Epidermal melanocyte (primary cell): ENCODE results near the gene FAAP100.

Experiments
- DNase-seq: peaks from one replicate; pipeline ENCODE4 v3.0.0; 2011; ENCODE audit warnings: low spot score; ENCODE audit not compliant: insufficient read length

Gene FAAP100

DNA sequence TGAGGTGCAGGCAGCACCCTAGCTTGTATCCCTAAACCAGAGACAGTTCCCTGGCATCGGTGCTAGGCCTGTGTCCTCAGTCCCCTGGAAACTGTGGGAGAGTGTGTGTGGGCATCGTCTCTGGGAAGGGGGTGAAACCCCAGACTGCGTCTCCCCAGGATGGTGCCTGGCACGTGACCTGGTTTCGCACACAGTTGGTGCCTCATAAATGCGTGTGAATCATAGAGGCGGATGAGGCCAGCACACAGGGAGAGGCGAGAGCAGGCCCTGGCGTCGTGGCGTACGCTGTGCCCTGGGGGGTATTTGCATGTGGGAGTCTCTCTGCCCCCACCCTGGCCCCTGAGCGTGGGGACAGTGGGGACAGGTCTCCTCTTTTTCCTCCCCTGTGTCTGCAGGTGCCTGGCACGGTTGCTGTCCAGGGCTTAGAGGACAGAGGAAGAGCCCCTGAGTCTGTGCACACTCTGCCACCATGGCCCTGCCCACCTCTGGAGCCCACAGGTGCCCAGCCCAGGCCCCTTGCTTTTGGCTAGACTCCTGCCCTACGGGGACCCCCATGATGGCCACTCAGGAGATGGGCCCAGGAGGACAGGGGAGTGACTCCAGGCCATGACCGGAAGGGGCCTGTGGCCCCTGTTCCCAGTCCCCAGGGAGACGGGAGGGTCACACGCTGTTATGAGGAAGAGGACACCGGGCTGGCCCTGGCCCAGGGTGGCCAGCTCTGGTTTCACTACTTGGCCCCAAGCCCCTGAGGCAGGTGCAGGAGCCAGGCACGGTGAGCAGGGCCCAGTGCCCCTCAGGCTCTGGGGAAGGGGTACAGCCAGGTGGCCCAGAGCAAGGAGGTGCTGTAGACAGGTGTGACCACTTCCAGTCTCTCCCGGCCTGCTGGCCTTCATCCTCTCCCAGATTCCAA, 25.2 kb downstream of the FAAP100 start:
- no peak for DNase-seq

DNA sequence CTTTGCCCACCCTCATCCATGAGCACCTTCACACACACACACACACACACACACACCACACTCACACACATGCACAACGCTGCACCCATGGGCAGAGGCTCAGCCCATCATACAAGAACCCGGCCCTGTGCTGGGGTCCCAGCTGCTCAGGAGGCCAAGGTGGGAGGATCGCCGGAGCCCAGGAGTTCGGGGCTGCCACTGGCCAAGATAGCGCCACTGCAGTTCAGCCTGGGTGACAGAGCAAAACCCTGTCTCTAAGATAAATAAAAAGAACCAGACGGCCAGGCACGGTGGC, 27.3 kb downstream of the FAAP100 start:
- DNase-seq: no peak

DNA sequence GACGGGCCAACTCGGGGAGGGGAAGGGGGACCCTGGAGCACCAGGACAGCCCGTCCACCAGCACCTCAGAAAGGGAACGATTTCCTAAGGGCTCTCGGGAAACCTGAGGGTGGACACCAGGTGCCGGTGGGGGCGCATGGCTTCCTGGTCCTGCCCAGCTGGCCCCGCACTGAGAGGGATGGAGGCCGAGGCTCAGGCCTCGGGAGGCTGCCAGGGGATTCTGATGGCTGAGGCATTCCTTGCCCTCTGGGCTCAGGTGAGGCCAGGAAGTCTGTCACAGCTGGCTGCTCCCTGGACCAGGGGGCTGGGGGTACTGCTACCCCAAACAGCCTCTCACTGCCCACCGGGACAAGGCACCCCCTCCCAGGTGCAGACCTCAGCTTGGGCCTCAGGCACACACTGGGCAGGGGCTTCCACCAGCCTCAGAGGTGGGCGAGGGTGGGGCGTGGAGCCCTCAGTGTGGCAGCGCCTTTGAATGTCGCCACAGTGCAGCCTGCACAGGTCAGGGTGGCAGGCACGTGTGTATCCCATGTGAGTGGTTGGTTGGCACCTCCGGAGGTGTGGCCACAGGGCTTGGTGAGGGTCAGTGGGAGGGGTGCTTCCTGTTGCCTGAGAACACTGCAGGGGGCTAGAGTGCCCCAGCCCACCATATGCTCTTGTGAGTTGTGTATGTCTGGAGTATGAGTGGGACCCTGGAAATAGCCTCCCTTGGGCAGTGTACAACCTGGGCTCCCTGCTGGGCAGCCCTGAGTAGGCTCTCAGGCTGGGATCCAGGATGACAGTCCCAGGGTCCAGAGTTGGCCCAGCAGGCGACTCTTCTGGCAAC, 27.9 kb downstream of the FAAP100 start:
- no peak for DNase-seq

DNA sequence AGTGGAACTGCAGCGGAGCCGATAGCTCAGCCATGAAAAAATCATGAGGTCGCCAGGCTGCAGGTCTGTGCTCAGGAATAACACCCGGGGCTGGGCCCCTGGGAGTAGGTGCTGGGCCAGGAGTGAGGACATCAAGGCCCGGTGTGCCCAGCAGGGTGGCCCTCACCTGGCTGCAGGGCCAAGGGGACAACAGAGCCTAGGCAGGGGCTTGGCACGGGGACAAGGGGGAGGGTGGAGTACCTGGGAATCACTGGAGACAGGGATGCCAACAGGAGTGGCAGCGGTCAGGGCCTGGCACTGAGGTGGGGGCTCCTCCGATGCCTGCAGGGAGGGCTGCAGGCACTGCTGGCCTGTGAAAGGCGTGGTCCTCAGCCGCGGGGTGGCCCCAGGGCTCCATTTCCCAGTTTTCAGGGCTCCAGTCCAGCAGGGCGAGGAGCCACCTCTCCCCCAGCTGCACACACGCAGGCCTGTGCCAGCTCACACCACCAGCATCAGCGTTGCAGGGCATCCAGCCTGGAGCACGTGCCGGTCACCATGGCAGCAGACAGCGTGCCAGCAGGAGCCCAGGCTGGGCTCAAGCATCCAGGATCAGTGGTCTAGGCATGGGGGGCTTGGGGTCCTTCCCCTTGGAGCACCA, 28.6 kb downstream of the FAAP100 start:
- peak; percentile 92 for DNase-seq

DNA sequence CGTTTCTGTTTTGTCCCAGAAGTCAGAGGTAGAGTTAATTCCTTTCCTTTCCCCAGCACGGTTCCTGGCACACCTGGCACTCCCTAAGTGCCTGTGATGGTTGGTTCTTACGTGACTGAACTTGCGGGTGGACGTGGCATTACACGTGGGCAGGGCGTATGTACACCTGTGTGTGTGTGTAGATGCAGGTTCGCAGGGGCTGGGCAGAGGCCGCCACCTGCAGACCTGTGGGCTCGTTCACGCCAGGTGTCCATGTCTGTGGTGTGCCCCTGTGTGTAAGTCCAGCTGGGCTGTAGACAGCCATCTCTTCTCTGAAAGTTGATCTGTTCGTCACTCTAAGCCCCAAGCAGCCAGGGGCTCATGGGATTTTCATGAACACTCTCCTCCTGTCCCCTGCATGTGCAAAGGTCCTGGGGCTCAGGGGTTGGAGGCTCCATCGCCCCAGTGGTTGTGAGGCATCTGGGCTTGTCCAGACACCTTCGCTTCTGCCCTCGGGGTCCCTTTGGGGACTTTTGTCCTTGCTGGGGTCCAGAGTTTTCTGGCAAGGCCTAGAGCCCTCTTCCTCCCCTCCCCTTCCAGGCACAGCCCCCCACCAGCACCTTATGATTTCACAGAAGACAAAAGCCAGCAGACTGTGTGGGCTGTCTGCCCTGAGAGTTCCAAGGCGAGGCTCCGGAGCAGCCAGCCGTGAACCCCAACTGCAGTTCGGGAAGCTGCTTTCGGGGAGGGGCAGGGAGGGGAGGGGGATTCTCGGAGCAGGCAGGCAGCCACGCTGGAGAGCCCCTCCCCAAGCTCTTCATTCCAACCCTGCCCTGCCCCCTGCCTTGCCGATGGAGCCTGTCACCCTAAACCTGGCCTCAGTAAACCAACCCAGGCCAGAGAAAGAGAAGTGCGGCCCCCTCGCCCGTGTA, 29.4 kb downstream of the FAAP100 start:
- no peak for DNase-seq

DNA sequence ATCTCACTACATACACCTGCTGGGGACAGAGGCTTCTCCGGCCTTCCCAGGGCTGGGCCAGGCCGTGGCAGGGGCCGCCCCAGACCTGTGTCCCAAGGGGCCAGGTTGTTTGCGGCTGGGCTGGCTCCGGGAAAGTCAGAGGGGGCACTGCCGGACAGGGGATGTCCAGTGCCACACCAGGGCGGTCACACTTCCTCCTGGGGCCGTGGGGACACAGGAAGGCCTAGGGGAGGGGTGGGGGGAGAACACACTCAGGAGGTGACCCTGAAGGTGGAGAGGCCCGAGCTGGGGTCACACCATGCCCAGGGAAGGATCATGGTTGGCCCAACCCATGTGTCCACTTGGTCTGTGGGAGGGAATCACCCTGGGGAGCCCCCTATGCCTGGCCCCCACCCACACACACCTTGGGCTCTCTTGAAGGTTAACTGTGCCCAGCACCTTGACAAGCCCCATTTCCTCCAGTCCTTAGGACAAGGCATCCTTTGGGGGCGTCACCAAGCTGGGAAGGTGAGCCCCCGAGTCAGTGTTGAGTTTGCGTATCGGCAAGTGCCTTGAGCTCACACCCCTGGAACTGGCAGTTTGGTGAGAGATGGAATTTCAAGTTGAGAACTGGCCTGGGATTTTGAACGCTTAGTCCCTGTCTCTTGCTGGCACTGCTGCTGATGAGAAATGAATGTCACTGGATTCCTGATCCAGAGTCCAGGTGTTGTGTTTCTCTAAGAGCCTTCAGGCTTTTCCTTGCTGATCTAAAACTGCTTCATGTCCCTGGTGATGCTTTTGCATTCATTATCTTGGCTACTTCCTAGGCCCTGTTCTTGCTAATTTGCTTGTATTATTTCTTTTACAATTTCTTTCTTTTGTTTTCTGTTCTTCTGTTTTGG, 31.9 kb downstream of the FAAP100 start:
- no peak for DNase-seq

DNA sequence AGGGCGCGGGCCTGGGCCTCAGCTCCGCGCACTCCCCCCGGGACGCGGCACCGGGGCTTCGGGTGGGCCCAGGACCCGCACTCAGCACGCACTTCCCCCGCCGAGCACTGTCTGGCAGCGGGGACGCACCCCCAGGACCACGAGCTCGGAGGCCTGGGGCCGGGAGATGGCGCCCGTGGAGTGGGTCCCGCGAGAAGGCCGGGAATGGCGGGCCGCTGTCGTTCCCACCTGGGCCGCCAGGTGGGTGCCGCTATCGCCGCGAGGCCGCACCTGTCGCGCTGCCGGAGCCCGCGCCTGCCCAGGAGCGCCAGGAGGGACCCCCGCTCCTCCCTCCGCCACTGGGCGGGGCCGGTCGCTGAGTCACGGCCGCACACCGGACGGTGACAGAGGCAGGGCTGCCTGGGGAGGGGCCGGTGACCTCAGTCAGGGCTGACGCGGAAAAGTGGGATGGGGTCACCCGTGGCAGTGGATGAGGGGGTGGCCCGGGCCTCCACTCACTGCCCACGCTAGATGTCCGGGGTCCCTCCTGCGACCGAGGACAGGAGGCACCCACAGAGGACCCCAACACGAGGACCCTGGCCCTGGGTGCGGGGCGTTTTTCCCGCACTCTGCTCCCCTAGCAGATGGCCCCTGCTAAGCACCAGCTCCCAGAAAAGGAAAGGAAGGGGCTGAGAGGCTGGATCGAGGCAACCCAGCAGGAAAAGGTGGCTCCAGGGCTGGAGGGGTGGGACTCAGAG, 32.7 kb downstream of the FAAP100 start:
- DNase-seq: no peak

DNA sequence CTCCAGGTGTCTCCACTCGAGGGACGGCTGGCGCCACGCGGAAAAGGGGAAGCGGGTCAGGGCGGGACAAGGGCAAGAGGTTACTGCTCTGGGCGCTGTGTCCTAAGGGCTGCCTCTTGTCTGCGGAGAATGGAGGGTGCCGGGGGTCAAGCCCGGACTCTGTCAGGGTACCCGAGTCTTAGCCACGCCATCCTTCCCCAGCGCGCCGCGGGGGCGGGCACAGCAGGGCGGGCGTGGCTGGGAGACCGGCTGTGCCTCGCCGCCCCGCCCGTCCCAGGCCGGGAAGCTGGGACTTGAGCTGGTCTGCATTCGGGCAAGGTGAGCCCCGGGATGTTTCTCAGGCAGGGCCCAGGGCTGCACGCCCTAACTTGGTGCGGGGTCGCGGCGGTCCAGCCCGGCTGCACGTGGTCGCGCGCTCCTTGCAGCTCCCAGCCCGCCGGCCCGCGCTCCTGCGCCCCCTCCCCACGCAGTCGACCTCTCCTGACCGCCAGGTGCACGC, 33.3 kb downstream of the FAAP100 start:
- DNase-seq: no peak

DNA sequence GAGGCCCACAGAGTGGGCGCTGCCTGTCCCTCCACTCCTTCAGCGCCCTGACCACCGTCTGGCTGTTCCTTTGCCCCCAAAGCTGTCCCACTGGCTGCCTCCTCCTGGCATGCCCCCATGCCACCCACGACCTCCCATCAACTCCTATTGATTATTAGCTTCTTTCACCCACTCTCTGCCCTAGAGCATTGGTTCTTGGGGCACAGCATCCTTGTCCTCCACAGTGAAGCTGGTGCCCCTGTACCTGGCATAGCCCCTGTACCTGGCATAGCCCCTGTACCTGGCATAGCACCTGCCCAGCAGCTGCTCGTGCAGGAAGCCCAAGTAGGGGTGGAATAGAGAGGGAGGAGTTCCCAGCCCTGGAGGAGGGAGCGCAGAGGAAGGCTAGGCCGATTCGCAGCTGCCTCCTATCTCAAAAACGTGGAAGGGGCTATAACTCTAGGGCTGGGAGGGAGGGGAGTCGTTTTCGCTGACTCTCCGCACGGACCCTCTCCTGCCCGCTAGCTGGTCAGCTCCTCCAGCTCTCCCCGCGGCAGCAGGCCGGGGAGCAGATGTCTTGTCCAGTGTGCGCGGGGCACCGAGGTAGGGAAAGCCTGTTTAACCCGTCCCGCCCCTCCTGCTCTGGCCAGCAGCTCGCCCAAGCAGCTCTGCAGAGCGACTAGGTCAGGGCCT, 33.9 kb downstream of the FAAP100 start:
- DNase-seq: no peak

DNA sequence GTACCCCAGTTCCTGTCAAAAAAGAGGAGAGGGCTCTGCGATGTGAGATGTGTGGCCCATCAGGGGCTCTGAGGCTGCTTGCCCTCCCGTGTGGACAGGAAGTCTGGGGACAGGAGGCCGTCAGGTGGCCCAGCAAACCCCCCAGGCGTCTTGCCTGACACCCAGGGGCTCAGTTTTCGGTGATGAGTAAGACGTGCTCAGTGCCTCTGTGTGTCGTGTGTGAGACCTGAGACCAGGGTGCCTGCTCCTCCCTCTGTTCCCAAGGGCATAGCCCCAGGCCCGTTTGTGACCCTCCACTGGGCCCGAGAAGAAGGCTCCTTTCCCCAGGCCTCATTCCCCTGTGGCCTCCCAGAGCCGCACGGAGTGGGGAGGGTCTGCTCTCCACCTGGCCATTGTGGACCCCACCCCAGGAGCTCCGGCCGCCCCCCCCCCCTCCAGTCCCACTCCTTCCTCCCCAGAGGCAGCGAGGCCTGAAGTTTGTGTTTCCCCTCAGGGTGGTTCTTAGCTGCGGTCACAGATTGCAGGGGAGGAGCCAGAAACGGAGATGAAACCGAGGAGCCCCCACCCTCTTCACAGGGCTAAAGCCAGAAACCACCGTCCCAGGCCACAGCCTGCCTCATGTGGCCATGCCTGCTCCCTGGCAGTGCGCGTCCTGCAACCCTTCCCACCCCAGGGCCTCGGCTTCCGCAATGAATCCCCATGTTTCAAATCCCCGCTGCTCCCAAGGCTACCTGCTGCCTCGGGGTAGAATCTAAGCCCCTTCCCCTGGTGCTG, 34.6 kb downstream of the FAAP100 start:
- DNase-seq: no peak

DNA sequence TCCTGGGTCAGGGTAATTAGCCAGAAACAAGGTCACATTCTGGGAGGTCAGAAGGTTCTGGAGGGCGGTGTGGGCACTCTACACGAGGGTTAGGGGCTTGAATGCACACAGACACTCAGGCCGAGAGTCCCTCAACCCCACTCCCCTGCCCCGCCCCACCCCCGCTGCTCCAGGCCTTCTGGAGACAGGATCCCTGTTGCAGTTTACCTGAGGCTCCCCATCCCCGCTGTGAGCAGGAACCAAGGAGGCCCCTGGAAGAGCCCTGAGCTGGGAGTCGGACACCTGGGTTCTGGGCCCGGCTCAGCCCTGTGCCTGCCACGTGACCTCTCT, 35.2 kb downstream of the FAAP100 start:
- no peak for DNase-seq

DNA sequence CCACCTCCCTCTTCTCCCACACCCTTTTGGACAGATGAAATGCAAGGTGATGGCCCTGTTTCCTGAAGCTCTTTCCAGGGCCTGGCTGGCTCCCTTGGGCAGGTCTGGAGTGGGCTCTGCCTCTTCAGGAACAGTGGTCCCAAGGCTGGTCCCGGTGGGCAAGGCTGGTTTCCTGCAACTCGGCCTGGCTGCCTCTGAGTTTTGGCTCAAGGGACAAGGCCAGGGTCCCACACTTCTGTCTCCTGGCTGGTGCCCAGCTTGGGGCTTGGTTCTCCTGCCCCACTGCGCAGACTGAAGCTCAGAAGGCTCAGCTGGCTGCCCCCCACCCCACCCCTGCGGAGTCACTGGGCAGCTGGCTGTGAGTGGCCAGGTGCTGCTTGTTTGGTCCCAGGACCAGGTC, 35.7 kb downstream of the FAAP100 start:
- no peak for DNase-seq

DNA sequence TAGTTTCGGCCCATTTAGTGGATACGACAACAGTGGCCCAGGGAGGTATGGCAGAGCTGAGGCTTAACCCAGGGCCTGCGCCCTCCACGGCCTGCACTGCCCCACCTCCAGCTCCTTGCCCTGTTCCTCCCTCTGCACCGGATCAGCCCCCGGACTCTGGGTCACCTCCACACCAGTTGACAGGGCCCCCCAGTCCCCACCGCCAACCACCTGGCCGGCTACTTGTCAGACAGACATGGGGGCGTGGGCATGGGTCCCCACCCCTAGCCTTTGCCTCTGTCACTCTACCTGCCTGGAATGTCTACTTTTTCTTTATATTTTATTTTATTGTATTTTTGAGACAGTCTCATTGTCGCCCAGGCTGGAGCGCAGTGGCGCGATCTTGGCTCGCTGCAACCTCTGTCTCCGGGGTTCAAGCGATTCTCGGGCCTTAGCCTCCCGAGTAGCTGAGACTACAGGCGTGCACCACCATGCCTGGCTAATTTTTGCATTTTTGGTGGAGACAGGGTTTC, 36.6 kb downstream of the FAAP100 start:
- no peak for DNase-seq

DNA sequence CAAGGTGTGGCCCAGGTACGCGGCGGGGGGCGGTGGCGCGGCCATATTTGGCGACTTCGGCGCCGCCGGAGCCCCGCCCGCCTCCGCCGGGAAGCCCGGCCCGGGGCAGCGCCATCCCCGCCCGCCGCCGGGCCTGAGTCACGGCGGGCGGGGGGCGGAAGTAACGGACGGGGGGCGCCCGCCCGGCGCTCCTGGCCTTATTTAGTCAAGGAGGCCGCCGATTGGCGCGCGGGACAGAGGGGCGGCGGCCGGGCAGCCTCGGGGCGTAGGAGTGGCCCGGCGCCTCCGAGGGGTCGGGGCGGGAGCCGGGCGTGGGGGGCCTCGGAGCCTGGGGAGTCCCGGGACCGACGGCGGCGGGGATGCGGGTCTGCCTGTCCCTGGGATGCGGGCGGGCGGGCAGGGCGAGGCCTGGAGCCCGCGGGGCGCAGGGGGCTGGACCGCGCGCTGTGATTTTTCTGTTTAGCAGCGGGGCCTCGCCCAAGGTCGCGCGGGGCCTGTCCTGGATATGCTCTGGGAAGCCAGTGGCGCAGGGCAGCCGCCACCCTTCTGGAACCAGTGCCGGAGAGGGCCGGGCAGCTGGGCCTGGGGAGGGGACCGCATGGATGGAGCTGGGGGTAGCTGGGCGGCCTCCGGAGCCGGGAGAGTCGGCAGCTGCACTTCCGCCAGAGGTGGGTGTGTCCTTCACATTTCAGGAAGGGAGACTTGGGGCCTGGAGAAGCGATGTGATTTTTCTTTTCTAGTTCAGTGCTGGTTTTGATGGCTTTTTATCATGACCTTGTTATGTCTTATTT, 37.2 kb downstream of the FAAP100 start:
- DNase-seq: peak; percentile 58

DNA sequence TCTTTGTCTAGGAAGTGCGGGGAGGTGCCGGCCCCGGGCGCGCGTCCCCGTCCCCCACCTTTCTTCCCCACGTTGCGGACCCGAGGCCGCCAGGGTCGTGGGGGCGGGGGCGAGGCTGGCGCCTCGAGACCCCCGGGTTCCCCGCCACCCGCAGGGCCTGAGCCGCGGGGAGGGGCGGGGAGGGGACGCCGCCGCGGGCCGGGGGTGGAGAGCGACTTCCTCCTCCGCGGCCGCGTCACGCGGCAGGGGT, 37.7 kb downstream of the FAAP100 start:
- no peak for DNase-seq

DNA sequence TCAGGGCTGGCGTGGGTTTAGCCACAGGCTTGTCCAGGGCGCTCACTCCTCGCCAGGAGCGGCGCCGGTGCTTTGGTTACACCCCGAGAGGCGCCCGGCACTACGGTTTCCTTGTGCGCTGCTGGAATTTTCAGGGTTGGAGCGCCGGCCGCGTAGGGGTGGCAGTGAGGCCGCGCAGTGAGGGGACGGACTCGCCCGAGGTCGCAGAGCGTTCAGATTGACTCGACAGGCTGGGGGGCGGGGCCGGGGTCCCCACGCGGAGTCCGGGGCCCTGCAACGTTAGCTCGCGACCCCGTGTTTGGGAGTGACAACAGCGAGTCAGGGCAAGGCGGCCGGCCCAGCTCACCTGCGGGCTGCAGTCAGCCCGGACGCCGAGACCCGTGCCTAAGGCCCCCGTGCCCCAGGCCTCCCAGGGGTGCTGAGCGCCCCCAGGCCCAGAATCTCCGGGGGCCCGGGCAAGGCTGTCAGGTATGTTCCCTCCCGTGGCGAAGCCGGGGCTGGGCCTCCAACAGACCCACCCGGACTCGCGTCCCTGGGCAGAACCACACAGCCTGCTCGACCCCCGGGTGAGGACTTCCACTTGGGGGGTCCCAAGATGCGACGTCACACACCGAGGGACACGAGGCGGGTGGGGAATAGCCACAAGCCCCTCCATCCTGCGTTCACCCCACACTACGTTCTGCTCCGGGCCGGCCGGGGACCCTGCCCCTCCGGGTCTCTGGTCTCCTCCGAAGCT, 38.2 kb downstream of the FAAP100 start:
- peak; percentile 57 for DNase-seq

DNA sequence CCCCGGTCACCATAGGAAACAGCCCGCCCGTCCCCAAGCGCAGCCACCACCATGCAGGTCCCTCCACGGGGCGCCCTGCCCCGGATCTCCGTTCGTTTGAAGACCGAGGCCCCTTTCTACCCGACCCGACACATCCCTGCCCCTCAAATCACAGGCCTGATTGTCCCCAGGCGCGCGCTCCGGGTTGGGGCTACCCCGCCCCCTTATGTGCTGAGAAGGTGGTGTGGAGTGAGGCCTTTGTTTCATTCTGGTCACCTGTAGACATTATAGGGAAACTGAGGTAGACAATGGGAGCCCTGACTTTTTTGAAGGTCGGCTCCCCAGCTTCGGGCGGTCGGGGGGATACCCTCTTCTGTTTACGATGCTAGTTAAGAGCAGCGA, 38.8 kb downstream of the FAAP100 start:
- DNase-seq: no peak
